DMS79 treated with DMSO at 0.1 percent for 48 hours (cell line): ENCODE data around the gene CNR2.
A peak's percentile ranks its signal among the peaks of the same experiment; 100 is the strongest.
"Not testable (repeated sequence)": the region's sequence is repeated elsewhere in the genome, so short reads cannot be mapped to it uniquely, and the experiment has no call there.

Experiments used
- DNase-seq: peaks from one replicate; lab custom pipeline; 2025; lab: John Stamatoyannopoulos, UW

Gene CNR2

DNA sequence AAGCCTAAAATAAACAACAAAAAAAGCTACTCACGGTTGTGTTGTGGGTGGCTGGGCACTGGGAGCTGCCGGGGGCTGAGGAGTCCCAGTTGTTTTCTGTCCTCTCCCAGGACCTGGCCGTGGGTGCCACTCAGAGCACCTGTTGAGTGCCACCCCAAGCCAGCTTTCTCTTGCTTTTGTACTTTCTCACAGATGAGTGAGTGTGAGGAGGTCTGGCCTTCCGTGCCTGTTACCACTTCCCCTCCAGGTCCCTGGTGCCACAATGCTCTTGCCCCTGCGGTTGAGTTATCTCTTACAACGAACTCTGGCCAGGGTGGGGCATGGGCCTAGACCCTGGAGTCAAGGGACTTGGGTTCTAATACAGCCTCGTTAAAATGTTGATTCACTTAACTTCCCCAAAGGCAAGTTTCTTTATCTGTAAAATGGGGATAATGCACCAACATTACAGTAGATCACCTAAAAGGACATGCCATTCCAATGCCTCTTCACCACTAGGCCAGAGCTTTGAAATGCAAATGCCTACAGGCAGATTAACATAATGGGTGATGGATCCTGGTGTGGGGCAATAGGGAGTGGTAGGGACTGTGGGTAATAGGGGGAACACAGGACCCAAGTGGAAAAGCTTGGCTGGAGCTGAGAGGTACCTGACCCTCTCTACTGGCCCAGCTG, at the start of gene CNR2:
CNR2 (minus strand) TSS at position 151 of the 669 bp plus-strand sequence. CDS start 37,745 bp downstream, outside the sequence.
- no peak for DNase-seq

DNA sequence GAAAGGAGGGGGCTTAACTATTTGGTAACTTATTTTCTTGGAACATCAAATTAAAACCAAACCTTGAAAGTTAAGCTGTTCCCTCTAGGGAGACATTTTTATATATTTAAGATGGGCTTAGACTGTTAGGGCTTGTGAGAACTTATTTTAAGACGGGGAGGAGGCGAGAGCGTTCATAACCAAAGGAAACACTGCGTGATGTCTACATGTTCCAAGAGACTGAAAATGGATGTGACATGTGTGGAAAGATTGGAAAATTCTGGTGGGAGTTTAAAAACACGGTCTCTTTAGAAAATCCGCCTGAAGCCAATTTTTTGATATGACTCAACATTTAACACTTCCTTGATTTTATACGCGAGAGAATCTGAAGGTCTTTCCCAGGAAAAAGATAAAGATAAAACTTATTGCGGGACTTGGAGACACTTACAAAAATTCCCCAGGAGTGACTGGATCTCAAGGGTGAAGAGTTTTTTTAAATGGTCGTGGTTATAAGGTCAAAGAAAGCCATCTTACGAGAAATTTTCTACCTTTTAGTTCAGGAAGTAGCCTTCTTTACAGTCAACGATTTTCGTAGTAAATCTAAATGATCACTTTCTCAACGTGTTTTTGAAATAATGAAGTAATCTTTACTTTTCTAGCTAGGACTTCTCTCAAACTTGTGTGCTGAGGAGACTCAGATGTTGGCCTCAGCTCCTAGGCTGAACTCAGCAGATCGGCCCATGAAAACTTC, 47.3 kb upstream of the CNR2 start:
- DNase-seq, result no peak

DNA sequence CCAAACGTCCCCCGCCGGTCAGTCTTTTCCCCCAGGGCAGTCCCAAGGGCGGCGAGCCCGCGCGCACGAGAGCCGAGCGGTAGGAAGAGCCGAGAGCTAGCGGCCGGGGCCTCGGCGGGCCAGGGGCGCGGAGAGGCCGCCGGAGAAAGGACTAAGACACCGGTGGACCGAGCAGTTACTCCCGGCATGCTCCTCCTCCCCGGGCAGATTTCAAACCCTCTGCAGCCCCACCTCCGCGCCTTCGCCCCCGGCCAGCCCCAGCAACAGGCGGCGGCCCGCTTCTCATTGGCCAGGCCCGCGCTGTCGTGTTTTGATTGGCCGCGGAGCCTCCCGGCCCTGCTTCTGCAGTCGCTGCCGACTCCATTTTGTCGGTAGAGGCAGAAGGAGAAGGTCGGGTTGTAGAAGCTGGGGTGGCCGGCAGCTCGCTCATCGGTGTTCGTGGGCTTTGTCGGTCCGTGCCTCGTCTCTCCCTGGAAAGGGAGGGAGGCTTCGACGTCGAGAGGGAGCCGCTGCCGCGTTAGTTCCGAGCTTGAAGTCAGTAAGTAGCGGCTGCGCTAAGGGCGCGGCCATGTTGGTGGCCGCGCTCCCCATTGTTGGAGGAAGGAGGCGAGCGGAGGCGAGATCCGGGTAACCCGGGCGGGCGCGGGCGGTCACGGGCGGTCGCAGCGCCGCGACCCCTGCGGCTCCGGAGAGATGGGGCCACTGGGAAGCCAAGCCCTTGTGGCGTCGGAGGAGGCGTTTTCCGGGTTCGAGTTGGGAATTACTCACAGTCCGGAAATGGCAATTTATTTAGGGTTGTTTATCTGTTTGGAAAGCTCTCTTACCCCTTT, 46.5 kb upstream of the CNR2 start, which contains the start of gene PNRC2:
PNRC2 (plus strand) TSS at position 368 of the 830 bp plus-strand sequence. CDS start 1,630 bp downstream, outside the sequence.
- DNase-seq, result peak; percentile 97

DNA sequence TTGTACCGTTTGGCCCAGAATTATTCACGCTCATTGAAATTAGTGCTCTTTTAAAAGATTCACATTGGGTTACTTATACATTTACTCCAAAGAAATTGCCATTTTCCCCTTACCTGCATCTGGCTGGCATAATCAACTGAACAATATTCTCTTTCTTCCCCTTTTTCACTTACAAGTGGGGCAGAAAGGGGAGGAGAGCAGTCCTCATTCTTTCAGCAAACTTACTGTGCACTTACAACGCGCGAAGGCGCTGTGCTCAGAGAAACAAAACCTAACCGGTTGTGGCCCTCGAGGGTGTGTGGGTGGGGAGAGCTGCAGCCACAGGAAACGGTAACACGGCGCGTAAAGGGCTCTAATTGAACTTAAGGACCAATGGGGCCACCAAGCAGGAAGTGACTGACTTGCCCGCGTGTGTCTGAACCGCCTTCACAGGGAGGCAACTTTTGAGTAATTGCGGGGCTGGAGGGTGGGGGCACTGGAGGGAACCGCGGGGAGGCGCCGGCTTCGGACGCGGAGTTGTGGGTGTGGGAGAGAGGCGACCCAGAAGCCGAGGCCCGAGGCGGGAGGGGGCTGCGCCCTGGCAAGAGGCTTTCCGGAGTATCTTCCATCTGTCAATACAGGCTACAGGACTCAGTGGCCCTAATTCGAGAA, 45.8 kb upstream of the CNR2 start:
- DNase-seq, result peak; percentile 96

DNA sequence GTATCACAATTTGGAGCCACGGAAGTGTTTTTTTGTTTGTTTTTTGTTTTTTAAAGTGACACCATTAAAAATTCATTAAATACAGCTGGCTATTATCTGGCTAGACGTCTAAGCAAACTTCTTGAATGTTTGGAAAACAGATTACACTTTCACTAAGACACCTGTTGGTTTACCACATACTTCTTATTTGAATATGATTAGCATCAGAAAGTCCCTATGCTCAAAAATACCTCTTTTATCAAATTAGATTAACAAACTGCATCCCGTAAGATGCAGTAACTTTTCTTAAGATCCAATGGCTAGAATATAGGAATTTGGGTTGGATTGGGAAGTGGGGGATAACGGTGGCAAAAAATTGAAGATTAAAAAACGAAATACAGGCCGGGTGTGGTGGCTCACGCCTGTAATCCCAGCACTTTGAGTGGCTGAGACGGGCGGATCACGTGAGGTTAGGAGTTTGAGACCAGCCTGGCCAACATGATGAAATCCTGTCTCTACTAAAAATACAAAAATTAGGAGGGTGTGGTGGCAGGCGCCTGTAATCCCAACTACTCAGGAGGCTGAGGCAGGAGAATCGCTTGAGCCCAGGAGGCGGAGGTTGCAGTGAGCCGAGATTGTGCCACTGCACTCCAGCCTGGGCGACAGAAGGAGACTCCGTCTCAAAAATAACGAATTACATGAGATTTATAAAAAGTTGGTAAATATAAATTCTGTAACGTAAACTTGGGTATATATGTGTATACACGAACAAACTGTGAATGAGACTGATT, 45.1 kb upstream of the CNR2 start:
- DNase-seq, result not testable (repeated sequence)

DNA sequence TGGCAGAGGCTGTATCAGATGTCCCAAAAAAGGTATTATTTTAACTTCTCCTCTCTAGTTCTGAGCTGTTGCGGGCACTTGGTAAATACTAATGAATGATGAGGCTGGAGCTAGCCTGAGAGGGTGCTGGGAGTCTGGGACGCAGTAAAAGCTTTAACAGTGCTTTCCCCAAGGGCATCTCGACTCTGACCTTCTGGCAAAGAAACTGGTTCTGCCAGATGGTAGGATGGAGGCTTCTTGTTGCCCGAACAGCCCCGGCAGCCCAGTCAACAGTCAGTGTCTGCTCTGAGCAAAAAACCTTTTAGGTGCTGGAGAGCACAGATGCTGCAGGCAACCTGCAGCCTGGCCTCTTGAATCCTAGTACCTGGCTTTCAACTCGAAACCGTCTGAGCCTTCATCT, 43.9 kb upstream of the CNR2 start:
- peak; percentile 91 for DNase-seq

DNA sequence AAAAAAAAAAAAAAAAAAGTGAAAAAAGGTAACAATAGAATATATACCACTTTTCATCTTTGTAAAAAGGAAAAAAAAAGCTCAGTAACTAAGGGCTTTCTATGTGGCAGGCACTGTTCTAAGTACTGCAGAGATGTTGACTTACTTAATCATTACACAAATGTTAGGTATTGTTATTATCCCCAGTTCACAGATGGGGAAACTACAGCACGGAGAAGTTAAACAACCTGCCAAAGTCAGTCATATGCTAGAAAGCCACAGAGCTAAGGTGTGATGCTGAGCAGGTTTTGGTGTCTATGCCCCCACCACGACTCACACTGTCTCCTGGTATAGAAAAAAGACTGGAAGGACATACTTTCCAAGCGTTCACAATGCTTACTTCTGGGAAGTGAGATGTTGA, 39.9 kb upstream of the CNR2 start:
- DNase-seq, result no peak

DNA sequence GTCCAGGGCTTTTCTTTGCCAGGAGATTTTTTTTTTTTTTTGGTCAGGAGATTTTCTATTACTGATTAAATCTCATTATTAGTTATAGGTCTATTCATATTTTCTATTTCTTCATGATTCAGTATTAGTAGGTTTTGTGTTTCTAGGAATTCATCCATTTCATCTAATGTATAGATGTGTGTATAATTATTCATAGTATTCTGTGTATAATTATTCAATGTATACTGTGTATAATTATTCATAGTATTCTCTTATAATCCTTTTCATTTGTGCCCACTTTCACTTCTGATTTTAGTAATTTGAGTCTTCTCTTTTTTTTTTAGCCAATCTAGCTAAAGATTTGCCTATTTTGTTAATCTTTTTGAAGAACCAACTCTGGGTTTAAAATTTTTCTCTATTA, 34.2 kb upstream of the CNR2 start:
- no peak for DNase-seq

DNA sequence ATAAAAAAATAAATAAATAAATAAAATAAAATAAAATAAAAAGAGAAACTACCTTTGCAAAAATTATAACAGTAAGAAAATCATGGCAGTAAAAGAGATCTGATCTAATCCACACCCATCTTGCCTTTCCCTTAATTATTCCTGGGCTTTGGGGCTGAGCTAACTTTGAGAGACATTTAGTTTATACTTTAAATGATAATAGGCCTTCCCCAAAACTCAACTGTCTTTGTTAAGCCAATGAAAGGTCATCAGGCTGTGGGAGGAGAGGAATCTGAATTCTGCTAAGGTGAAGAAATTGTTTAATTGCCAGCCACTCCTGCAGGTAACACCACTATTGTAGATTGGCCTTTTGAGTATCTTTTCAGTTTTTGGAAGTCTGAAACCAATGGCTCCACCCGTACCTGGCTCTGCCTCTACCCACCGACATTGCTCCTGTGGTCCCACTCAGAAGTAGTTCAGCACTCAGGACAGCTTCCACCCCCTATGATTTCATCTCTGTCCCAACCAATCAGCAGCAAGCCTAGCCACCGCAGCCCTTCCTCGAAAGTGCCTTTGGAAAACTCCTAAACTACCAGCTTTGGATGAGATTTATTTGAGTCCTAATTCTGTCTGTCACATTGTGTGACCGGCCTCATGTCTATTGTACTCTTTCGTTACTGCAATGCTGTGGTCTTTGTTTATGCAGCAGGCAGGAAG, 23.5 kb upstream of the CNR2 start:
- DNase-seq, result no peak

DNA sequence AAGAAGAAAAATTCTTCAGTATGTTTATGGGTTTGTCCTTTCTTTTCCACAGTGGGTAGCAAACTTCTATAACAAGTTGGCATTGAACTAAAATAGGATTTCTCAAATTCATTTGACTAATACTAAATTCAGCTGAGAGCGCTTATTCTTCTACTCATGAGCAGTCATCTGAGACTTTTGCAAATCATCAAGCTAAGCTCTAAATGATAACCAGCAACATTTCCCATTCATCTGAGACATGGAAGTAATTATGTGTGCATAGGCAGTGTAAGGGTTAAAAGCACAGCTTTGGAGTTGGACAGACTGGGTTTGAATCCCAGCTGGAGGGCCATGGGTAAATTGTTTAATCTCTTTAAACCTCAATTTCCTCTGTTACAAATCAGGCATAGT, 18.3 kb upstream of the CNR2 start:
- DNase-seq, result no peak

DNA sequence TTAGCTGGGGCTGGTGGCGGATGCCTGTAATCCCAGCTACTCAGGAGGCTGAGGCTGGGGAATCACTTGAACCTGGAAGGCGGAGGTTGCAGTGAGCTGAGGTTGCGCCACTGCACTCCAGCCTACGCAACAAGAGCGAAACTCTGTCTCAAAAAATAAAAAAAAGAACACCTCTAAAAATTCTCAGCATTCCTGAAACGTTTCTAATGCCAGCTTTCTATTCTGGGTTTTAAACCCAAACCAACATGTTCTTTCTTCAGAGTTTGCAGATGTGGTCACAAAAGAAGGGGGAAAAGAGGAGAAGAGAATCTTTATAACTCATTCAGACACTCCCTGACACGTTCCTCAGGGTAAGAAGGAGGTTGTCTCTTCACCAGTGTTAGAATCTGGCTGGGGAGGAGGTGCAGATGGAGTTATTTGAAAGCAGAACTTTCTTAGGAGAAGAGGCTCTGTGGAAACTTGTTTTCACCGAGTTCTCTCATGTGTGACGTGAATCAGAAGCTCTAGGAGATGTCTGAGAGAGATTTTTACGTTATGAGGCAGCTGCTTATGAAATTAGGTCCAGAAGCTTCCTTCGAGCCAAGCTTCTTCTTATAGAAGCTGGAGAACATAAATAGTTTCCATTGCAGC, 17.8 kb upstream of the CNR2 start:
- no peak for DNase-seq

DNA sequence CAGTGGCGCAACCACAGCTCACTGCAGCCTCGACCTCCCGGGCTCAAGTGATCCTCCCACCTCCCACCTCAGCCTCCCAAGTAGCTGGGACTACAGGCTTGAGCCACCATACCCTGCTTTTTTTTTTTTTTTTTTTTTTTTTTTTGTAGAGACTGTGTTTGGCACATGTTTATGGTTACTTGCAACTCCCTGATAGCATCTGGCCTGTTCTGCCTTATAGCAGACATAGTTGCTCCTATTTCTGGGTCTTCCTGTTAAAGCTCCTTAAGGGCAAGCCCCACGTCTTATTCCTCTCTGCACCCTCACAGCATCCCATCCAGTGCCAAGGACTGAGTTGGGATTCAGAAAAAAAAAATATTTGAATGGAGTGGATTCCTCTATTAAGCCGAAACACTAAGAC, 17.1 kb upstream of the CNR2 start:
- DNase-seq, result no peak

DNA sequence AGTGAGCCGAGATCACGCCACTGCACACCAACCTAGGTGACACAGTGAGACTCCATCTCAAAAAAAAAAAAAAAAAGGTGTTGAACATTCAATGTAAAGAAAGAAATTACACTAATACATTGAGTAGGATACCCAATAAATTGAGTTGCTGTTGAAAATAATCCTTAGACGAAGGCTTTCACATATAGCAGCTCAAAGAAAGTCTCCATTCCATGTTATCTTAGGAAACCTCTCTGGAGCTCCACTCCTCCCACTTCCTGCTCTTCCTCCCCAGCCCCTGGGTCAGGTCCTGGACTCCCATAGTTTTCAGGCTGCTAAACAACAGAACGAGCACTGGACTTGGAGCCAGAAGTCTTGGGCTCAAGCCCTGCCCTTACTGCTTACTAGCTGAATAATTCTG, 15.6 kb upstream of the CNR2 start:
- DNase-seq, result no peak

DNA sequence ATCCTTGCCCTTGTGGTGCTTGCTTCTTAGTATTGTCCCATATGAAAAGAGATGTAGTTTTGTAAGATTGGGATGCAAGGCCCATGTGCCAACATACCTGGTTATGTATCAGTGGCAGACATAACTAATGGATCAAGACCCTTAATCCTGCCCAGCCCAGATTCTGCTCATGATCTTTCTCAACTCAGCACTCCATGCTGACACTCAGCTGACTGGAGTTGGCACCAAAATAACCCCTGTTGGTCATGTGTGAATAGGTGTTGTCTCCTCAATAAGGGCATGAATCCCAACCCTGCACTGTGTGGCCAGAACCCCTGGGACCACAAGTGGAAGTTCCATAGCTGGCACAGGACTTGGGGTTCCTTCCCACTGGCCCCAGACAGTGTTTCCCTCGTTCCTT, 13.9 kb upstream of the CNR2 start:
- no peak for DNase-seq

DNA sequence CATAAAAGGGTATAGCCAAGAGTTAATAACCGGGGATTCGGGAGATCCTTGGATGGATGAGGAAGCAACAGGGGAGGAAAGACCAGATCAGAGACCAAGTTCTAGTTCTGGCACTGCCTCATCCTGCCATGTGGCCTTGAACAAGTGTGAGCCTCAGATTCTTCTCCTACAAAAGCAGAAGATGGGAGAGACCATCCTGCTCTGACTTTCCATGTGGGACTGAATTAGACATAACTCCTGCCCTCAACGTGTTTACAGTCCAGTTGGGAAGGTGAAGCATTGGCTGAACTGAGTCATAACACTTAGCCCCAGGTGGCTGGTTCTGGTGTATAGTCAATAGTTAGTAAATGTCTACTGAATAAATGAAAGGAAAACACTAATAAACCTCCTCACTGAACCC, 12.1 kb upstream of the CNR2 start:
- no peak for DNase-seq

DNA sequence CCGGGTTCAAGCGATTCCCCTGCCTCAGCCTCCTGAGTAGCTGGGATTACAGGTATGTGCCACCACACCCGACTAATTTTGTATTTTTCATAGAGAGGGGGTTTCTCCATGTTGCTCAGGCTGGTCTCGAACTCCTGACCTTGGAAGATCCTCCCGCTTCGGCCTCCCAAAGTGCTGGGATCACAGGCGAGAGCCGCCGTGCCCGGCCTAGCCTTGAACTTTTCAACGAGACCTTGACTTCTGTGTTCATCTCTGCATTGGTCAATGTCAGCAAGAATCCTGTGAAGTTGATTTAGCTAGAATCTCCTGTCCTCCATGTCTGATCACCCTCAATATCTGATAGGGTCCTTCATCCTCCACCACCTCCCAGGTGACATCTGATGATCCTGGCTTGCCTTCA, 11.4 kb upstream of the CNR2 start:
- no peak for DNase-seq

DNA sequence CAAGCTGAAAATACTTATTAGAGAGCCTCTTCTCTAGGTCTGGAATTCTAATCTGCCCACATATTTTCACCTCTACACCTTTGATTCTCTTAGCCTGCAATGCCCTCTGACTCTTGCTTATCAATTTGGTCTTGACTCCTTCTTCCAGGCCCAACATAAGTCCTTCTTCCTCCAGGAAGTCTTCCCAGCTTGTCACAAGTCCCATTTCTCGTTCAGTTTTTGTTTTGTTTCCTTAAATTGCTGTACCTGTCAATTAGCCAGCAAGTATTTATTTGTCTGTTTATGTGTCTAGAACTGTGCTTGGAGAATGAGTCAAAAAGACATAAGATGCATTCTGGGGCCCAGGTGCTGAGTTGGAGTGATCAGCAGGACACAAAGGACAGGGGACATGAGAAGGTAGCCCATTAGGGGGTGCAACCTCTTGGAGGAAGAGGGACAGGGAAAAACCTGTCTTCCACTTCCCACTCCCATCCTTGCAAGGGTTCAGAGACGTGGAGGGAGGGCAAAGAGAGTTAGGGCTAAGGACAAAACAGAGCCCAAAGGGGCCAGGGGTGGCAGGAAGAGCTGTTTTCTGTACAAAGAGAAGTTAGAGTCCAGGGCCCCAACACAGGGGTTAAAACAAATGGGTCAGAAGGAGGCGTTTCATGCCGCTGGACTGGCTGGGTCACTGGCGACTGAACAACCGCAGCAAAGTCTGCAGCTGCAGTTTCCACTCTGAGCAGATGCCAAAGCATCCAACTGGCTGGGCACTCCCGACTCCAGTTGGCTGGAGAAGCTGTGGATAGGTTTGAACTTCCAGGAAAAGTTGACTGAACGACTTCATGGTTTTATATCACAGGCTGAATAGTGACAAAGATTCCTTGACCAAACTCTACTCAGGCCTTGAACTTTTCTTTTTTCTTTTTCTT, 10.7 kb upstream of the CNR2 start:
- no peak for DNase-seq

DNA sequence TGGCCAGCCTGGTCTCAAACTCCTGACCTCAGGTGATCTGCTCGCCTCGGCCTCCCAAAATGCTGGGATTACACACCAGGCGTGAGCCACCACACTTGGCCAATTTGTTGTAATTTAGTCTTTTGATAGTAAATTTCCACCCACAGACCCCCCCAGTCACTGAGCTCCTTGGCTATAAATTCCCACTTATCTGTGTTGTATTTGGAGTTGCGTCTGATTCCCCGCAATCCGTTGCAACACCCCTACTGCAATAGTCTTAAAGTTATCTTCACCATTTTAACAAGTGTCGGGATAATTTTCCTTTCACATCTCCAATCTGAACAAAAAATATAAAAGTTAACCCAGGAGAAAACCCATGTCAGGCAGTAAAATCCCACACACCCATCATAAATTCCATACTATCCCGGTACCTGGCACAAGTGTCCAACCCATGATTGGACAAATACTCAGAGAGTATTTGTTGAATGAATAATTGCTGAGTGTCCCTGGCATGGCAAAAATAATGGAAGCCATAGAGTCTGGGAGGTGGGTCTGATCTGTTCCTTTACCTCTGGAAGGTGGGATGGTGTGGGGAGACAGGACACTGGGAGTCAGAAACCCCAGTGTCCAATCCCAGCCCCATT, 9.3 kb upstream of the CNR2 start:
- DNase-seq, result no peak
